ENCODE data around the gene ZNF3. TPM values are rescaled to one million over a fixed set of nuclear protein-coding genes. Genes with fewer than 3 reads are reported as not detected.

Gene ZNF3
- total and polyA plus RNA-seq, 8 donors, result 12.4 to 42.0 (median 25.7) TPM

GRCh38 chr7:100029596-100029995 lies 51.9 kb downstream of the ZNF3 start:
- H3K36me3 ChIP-seq, result peaks cover 68 to 100% (median 99%) of the 10 kb centered on the region in 4 donors
- H3K27ac ChIP-seq, result no peak overlapping the region
- no peak overlapping the region for H3K4me3 ChIP-seq
- no peak for DNase-seq
- H3K27me3 ChIP-seq, result no peaks in the 10 kb centered on the region
- 82 to 90% (median 89%) methylated on average over 5 of the region's 5 CpGs for WGBS, 5 donors
- peaks cover 0 to 11% (median 0%) of the 10 kb centered on the region in 4 donors for H3K4me1 ChIP-seq
- intact Hi-C loops (cut with DNase I; ENCODE audit: low total_unique reads), result no loop called here
- TF ChIP-seq POLR2A (IDR thresholded peaks at IDR 0.05) (no peak), POLR2AphosphoS5 (IDR thresholded peaks at IDR 0.05) (no peak)
- no peaks in the 10 kb centered on the region for H3K9me3 ChIP-seq

DNA sequence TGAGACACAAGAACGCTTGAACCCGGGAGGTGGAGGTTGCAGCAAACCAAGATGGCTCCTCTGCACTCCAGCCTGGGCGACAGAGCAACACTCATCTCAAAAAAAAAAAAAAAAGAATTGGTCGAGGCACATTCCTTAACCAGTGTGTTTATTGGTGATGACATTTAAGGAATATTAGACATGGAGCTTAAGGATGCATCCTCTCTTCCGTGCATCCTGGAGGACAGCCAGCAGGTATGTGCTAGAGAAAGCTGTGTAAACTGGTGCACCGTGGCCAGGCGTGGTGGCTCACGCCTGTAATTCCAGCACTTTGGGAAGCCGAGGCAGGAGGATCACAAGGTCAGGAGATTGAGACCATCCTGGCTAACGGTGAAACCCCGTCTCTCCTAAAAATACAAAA lies 54.3 kb downstream of the ZNF3 start:
- peaks cover 18 to 31% (median 20%) of the 10 kb centered on the region in 4 donors for H3K4me1 ChIP-seq
- no peak for DNase-seq
- no peak for TF ChIP-seq POLR2A (IDR thresholded peaks at IDR 0.05)
- TF ChIP-seq EP300 (IDR thresholded peaks at IDR 0.05), result no peak
- no peak for TF ChIP-seq POLR2AphosphoS5 (IDR thresholded peaks at IDR 0.05)
- no peak for TF ChIP-seq CTCF (IDR thresholded peaks at IDR 0.05)
- peaks cover 66 to 100% (median 98%) of the 10 kb centered on the region in 4 donors for H3K36me3 ChIP-seq
- no peaks in the 10 kb centered on the region for H3K27me3 ChIP-seq
- WGBS, 5 donors, result 82 to 92% (median 85%) methylated on average over 11 of the region's 11 CpGs
- no peak overlapping the region for H3K27ac ChIP-seq
- no peak overlapping the region for H3K4me3 ChIP-seq
- no peaks in the 10 kb centered on the region for H3K9me3 ChIP-seq
- intact Hi-C loops (cut with DNase I; ENCODE audit: low total_unique reads), result no loop called here

- TF ChIP-seq POLR2AphosphoS5 (IDR thresholded peaks at IDR 0.05), result no peak
- no peak for TF ChIP-seq EP300 (IDR thresholded peaks at IDR 0.05)
- no peak for TF ChIP-seq CTCF (IDR thresholded peaks at IDR 0.05)
- no peak for TF ChIP-seq POLR2A (IDR thresholded peaks at IDR 0.05)
- no peak for DNase-seq
- Histone ChIP-seq H3K9me3 (no peaks in the 10 kb centered on the region), H3K36me3 (peaks cover 40 to 83% (median 79%) of the 10 kb centered on the region in 4 donors), H3K27me3 (no peaks in the 10 kb centered on the region), H3K4me3 (peak overlapping the region in 1 of 4 donors; percentile 9), H3K27ac (peak overlapping the region; percentile 15 to 100 (median 76)), H3K4me1 (peaks cover 39 to 62% (median 47%) of the 10 kb centered on the region in 4 donors)
- WGBS, 5 donors, result 54 to 71% (median 69%) methylated on average over 12 of the region's 12 CpGs
- intact Hi-C loops (cut with DNase I; ENCODE audit: low total_unique reads), result no loop called here
Observed at GRCh38 chr7:100024020-100024619, 57.4 kb downstream of the ZNF3 start.

GRCh38 chr7:100023526-100023925 lies 58.0 kb downstream of the ZNF3 start:
- Histone ChIP-seq H3K27ac (peak overlapping the region; percentile 71 to 100 (median 90)), H3K4me3 (peak overlapping the region in 1 of 4 donors; percentile 9), H3K36me3 (peaks cover 40 to 83% (median 77%) of the 10 kb centered on the region in 4 donors), H3K9me3 (no peaks in the 10 kb centered on the region), H3K27me3 (no peaks in the 10 kb centered on the region), H3K4me1 (peaks cover 45 to 67% (median 53%) of the 10 kb centered on the region in 4 donors)
- intact Hi-C loops (cut with DNase I; ENCODE audit: low total_unique reads), result no loop called here
- TF ChIP-seq POLR2A (IDR thresholded peaks at IDR 0.05), result no peak
- TF ChIP-seq CTCF (IDR thresholded peaks at IDR 0.05), result no peak
- no peak for TF ChIP-seq POLR2AphosphoS5 (IDR thresholded peaks at IDR 0.05)
- no peak for TF ChIP-seq EP300 (IDR thresholded peaks at IDR 0.05)
- 63 to 81% (median 73%) methylated on average over 8 to 12 of the region's 12 CpGs for WGBS, 5 donors
- DNase-seq, result no peak

- H3K36me3 ChIP-seq, result peaks cover 37 to 75% (median 68%) of the 10 kb centered on the region in 4 donors
- H3K27me3 ChIP-seq, result no peaks in the 10 kb centered on the region
- DNase-seq, result peak; percentile 84 to 93
- H3K4me3 ChIP-seq, result no peak overlapping the region
- 23 to 58% (median 41%) methylated on average over 5 of the region's 5 CpGs for WGBS, 5 donors
- intact Hi-C loops (cut with DNase I; ENCODE audit: low total_unique reads), result no loop called here
- H3K4me1 ChIP-seq, result peaks cover 50 to 77% (median 61%) of the 10 kb centered on the region in 4 donors
- peak overlapping the region; percentile 71 to 100 (median 90) for H3K27ac ChIP-seq
- H3K9me3 ChIP-seq, result no peaks in the 10 kb centered on the region
- TF ChIP-seq EP300 (IDR thresholded peaks at IDR 0.05), result no peak
- TF ChIP-seq POLR2A (IDR thresholded peaks at IDR 0.05), result no peak
- TF ChIP-seq POLR2AphosphoS5 (IDR thresholded peaks at IDR 0.05), result peak in 1 of 3 donors; percentile 77
- TF ChIP-seq CTCF (IDR thresholded peaks at IDR 0.05), result no peak
Observed at GRCh38 chr7:100022621-100023020, 58.9 kb downstream of the ZNF3 start.
